GM19023 (cell line): ENCODE results near the gene ZNF296.

Experiments used
- ATAC-seq: cut with Tn5 transposase; IDR thresholded peaks from one replicate; pipeline ENCODE4 v1.9.1; 2021; ENCODE audit warnings: mild to moderate bottlenecking, moderate library complexity; ENCODE audit not compliant: unreplicated experiment

The ZNF296 gene

GRCh38 chr19:45063851-45064801, 12.2 kb downstream of the ZNF296 start:
- ATAC-seq = no peak

GRCh38 chr19:45061965-45062364, 14.3 kb downstream of the ZNF296 start:
- ATAC-seq = no peak

- no peak for ATAC-seq
Measured at GRCh38 chr19:45059258-45059965, 16.9 kb downstream of the ZNF296 start.

- ATAC-seq = no peak
Measured at GRCh38 chr19:45058622-45059159, 17.6 kb downstream of the ZNF296 start.

- no peak for ATAC-seq
Measured at GRCh38 chr19:45057444-45057843, 18.8 kb downstream of the ZNF296 start.

GRCh38 chr19:45056831-45057230, 19.4 kb downstream of the ZNF296 start:
- ATAC-seq = no peak

GRCh38 chr19:45051929-45052579, 24.2 kb downstream of the ZNF296 start:
- no peak for ATAC-seq

- no peak for ATAC-seq
Measured at GRCh38 chr19:45050036-45050435, 26.2 kb downstream of the ZNF296 start.

- no peak for ATAC-seq
Measured at GRCh38 chr19:45049073-45049736, 27.1 kb downstream of the ZNF296 start.

GRCh38 chr19:45047188-45047797, 29.0 kb downstream of the ZNF296 start:
- no peak for ATAC-seq

GRCh38 chr19:45046355-45046754, 29.9 kb downstream of the ZNF296 start:
- ATAC-seq = no peak

- ATAC-seq = no peak
Measured at GRCh38 chr19:45045671-45046353, 30.5 kb downstream of the ZNF296 start.

- no peak for ATAC-seq
Measured at GRCh38 chr19:45041125-45041524, 35.2 kb downstream of the ZNF296 start.

GRCh38 chr19:45040059-45040771, 36.1 kb downstream of the ZNF296 start:
- no peak for ATAC-seq

GRCh38 chr19:45038931-45039893, 37.1 kb downstream of the ZNF296 start, which contains the start of gene CLASRP:
Gene CLASRP (plus strand): TSS chr19:45039045. CDS start chr19:45040213, 1,168 bp downstream.
- ATAC-seq = peak; percentile 88

- no peak for ATAC-seq
Measured at GRCh38 chr19:45037393-45038169, 38.7 kb downstream of the ZNF296 start.

- no peak for ATAC-seq
Measured at GRCh38 chr19:45035755-45036154, 40.5 kb downstream of the ZNF296 start.
